Neural cell (in vitro differentiated cells): ENCODE data around the gene MMP25.

Experiments used
- CTCF ChIP-seq: fragments of 450-650 bp; IDR thresholded peaks from 2 replicates; pipeline ENCODE4 v1.5.1; 2014; ENCODE audit warnings: antibody characterized with exemption, mild to moderate bottlenecking, moderate library complexity; ENCODE audit not compliant: poor library complexity, severe bottlenecking
- EP300 ChIP-seq: fragments of 450-650 bp; conservative IDR thresholded peaks from 2 replicates; pipeline ENCODE4 v1.6.1; 2014; ENCODE audit warnings: antibody characterized with exemption, mild to moderate bottlenecking, moderate library complexity; ENCODE audit not compliant: poor library complexity, severe bottlenecking
- EZH2 ChIP-seq: fragments of 200-600, 300-800 bp; shearing (Covaris generic), sonication (generic); IDR thresholded peaks from 2 replicates; pipeline ENCODE4 v1.6.1; 2014; ENCODE audit warnings: antibody characterized with exemption, low read length, borderline replicate concordance, mild to moderate bottlenecking; ENCODE audit not compliant: insufficient read depth, poor library complexity, severe bottlenecking
- MXI1 ChIP-seq: fragments of 450-650 bp; conservative IDR thresholded peaks from 2 replicates; pipeline ENCODE4 v1.6.1; 2014; ENCODE audit warnings: antibody characterized with exemption, mild to moderate bottlenecking; ENCODE audit not compliant: poor library complexity, severe bottlenecking
- POLR2AphosphoS5 ChIP-seq: IDR thresholded peaks from 2 replicates; pipeline ENCODE4 v1.6.1; 2012
- RAD21 ChIP-seq: fragments of 450-650 bp; conservative IDR thresholded peaks from 2 replicates; pipeline ENCODE4 v1.6.1; 2014; ENCODE audit warnings: antibody characterized with exemption, mild to moderate bottlenecking, moderate library complexity
- REST ChIP-seq: IDR thresholded peaks from 2 replicates; pipeline ENCODE4 v1.6.1; 2012; ENCODE audit warnings: borderline replicate concordance
- TAF1 ChIP-seq: IDR thresholded peaks from 2 replicates; pipeline ENCODE4 v1.6.1; 2012; ENCODE audit warnings: low read depth

GRCh38 chr16:3101841-3102470, 55.6 kb downstream of the MMP25 start:
- TF ChIP-seq CTCF, result no peak
- TF ChIP-seq POLR2AphosphoS5, result no peak
- no peak for TF ChIP-seq EP300
- TF ChIP-seq RAD21, result no peak
- no peak for TF ChIP-seq TAF1
- no peak for TF ChIP-seq REST
- TF ChIP-seq MXI1, result no peak
- no peak for TF ChIP-seq EZH2
